Measurements from ENCODE around the gene PCDH9. TPM values are rescaled to one million over a fixed set of nuclear protein-coding genes. Genes with fewer than 3 reads are reported as not detected.
"Not testable (repeated sequence)": the region's sequence is repeated elsewhere in the genome, so short reads cannot be mapped to it uniquely, and the experiment has no call there.

The PCDH9 gene
- total and polyA plus RNA-seq, 2 experiments from 2014 or later: 0.31 to 0.52 TPM

DNA sequence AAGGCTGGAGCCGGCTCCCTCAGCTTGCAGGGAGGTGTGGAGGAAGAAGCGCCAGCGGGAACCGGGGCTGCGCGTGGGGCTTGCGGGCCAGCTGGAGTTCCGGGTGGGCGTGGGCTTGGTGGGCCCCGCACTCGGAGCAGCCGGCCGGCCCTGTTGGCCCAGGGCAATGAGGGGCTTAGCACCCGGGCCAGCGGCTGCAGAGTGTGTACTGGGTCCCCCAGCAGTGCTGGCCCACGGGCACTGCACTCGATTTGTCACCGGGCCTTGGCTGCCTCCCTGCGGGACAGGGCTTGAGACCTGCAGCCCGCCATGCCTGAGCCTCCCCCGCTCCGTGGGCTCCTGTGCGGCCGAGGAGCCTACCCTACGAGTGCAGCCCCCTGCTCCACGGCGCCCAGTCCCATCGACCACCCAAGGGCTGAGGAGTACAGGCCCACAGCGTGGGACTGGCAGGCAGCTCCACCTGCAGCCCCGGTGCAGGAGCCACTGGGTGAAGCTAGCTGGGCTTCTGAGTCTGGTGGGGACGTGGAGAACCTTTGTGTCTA, 608.2 kb downstream of the PCDH9 start:
- not testable (repeated sequence) for H2AFZ ChIP-seq; H3K4me3 Mint-ChIP-seq; H3K27ac ChIP-seq (ENCODE audit: low read depth); H4K20me1 ChIP-seq (replicated peaks; ENCODE audit: insufficient read depth); H3K9me3 Mint-ChIP-seq; H3K9me2 ChIP-seq (ENCODE audit: insufficient read depth); H3K4me1 Mint-ChIP-seq; ATAC-seq; H3K27me3 ChIP-seq (ENCODE audit: insufficient read depth); DNase-seq (ENCODE audit: low spot score); H3K79me2 ChIP-seq (replicated peaks; ENCODE audit: insufficient read depth); H3K36me3 ChIP-seq (ENCODE audit: insufficient read depth); H3K27me3 Mint-ChIP-seq (ENCODE audit: insufficient read depth, low read depth, poor library complexity); H3K4me1 ChIP-seq (ENCODE audit: insufficient read depth); H3F3A ChIP-seq (replicated peaks; ENCODE audit: low read depth); H3K4me3 ChIP-seq; H3K27ac Mint-ChIP-seq; H3K36me3 Mint-ChIP-seq (ENCODE audit: low read depth); H3K4me2 ChIP-seq

DNA sequence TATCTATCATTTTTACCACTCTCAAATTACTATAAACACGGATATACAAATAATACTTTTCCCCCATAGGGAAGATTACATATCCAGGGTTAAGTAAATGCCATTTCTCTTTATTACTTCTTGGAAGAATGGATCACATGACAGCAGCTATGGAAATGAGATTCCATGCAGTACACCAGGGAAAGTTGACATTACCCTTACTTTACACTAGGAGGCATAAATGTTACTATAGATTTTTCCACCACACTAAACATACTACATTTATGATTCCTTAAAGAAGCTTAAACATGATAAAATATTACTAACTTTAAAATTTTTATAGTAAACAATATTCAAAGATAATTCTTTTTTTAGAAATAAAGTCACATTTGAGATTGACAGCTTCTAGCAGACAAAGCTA, 611.4 kb downstream of the PCDH9 start:
- Mint-ChIP-seq H3K4me3 (no peak overlapping the region), H3K9me3 (peaks cover 10% of the 10 kb centered on the region), H3K36me3 (ENCODE audit: low read depth) (peaks cover 17% of the 10 kb centered on the region), H3K4me1 (no peaks in the 10 kb centered on the region), H3K27ac (no peak overlapping the region), H3K27me3 (ENCODE audit: insufficient read depth, low read depth, poor library complexity) (peaks cover 3% of the 10 kb centered on the region)
- no peaks in the 10 kb centered on the region for H3K27me3 ChIP-seq (ENCODE audit: insufficient read depth)
- no peak for TF ChIP-seq POLR2AphosphoS5 (IDR thresholded peaks at IDR 0.05; ENCODE audit: low read depth)
- no peak for TF ChIP-seq ZNF331 (CRISPR knock-in tag; IDR thresholded peaks at IDR 0.05; ENCODE audit: low read depth)
- TF ChIP-seq ZNF114 (CRISPR knock-in tag; IDR thresholded peaks at IDR 0.05): no peak
- no peak for TF ChIP-seq JUNB (IDR thresholded peaks at IDR 0.05; ENCODE audit: unreplicated experiment)
- no peak for TF ChIP-seq CREB1 (CRISPR knock-in tag; IDR thresholded peaks at IDR 0.05; ENCODE audit: low read depth)
- no peak for TF ChIP-seq EZH2phosphoT487 (IDR thresholded peaks at IDR 0.05; ENCODE audit: unreplicated experiment)
- no peak for TF ChIP-seq STAT1 (IDR thresholded peaks at IDR 0.05; ENCODE audit: unreplicated experiment)
- no peak for TF ChIP-seq EZH2 (IDR thresholded peaks at IDR 0.05; ENCODE audit: low read depth, unreplicated experiment)
- no peaks in the 10 kb centered on the region for H3F3A ChIP-seq (replicated peaks; ENCODE audit: low read depth)
- no peak for ATAC-seq
- H3K4me1 ChIP-seq (ENCODE audit: insufficient read depth): no peaks in the 10 kb centered on the region
- H3K4me2 ChIP-seq: no peak overlapping the region
- no peak overlapping the region for H3K4me3 ChIP-seq
- H3K79me2 ChIP-seq (replicated peaks; ENCODE audit: insufficient read depth): no peaks in the 10 kb centered on the region
- no peaks in the 10 kb centered on the region for H3K9me2 ChIP-seq (ENCODE audit: insufficient read depth)
- H4K20me1 ChIP-seq (replicated peaks; ENCODE audit: insufficient read depth): no peaks in the 10 kb centered on the region
- H2AFZ ChIP-seq: no peak overlapping the region
- no peak overlapping the region for H3K27ac ChIP-seq (ENCODE audit: low read depth)
- no peaks in the 10 kb centered on the region for H3K36me3 ChIP-seq (ENCODE audit: insufficient read depth)
- peak; percentile 55 for DNase-seq (ENCODE audit: low spot score)

DNA sequence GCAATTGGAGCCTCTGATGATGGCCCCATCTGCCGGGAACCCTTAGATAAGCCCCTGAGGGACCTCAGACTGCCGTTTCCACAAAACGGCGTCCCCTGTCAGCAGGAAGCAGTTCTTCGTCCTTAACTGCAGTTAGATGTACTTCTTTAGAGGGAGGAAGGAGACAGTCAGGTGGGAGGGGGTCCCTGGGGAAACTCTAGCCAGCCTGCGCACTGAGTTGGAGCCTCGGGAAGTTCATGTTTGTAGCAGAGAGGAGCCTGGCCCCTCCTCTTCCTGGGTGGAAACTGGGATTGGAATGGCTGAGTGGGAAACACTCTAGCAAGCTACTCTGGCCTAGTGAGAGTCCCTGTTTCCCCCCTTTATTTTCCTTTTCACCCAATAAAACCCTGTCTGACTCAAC, 612.4 kb downstream of the PCDH9 start:
- no peak overlapping the region for H3K4me3 Mint-ChIP-seq
- no peak for ATAC-seq
- TF ChIP-seq, protein P1, sequence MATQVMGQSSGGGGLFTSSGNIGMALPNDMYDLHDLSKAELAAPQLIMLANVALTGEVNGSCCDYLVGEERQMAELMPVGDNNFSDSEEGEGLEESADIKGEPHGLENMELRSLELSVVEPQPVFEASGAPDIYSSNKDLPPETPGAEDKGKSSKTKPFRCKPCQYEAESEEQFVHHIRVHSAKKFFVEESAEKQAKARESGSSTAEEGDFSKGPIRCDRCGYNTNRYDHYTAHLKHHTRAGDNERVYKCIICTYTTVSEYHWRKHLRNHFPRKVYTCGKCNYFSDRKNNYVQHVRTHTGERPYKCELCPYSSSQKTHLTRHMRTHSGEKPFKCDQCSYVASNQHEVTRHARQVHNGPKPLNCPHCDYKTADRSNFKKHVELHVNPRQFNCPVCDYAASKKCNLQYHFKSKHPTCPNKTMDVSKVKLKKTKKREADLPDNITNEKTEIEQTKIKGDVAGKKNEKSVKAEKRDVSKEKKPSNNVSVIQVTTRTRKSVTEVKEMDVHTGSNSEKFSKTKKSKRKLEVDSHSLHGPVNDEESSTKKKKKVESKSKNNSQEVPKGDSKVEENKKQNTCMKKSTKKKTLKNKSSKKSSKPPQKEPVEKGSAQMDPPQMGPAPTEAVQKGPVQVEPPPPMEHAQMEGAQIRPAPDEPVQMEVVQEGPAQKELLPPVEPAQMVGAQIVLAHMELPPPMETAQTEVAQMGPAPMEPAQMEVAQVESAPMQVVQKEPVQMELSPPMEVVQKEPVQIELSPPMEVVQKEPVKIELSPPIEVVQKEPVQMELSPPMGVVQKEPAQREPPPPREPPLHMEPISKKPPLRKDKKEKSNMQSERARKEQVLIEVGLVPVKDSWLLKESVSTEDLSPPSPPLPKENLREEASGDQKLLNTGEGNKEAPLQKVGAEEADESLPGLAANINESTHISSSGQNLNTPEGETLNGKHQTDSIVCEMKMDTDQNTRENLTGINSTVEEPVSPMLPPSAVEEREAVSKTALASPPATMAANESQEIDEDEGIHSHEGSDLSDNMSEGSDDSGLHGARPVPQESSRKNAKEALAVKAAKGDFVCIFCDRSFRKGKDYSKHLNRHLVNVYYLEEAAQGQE (IDR thresholded peaks at IDR 0.05; ENCODE audit: unreplicated experiment): no peak

More for the DNA sequence above, 612.4 kb downstream of the PCDH9 start:
- no peak overlapping the region for H3K27ac Mint-ChIP-seq
- H3F3A ChIP-seq (replicated peaks; ENCODE audit: low read depth): no peaks in the 10 kb centered on the region
- H3K9me2 ChIP-seq (ENCODE audit: insufficient read depth): no peaks in the 10 kb centered on the region
- H3K9me3 Mint-ChIP-seq: peaks cover 7% of the 10 kb centered on the region
- no peaks in the 10 kb centered on the region for H3K27me3 ChIP-seq (ENCODE audit: insufficient read depth)
- no peak overlapping the region for H3K4me3 ChIP-seq
- no peak overlapping the region for H3K4me2 ChIP-seq
- peaks cover 18% of the 10 kb centered on the region for H3K36me3 Mint-ChIP-seq (ENCODE audit: low read depth)
- H3K27ac ChIP-seq (ENCODE audit: low read depth): no peak overlapping the region
- peak overlapping the region; percentile 72 for H2AFZ ChIP-seq
- no peaks in the 10 kb centered on the region for H3K79me2 ChIP-seq (replicated peaks; ENCODE audit: insufficient read depth)
- no peaks in the 10 kb centered on the region for H4K20me1 ChIP-seq (replicated peaks; ENCODE audit: insufficient read depth)
- peaks cover 3% of the 10 kb centered on the region for H3K27me3 Mint-ChIP-seq (ENCODE audit: insufficient read depth, low read depth, poor library complexity)
- H3K4me1 ChIP-seq (ENCODE audit: insufficient read depth): no peaks in the 10 kb centered on the region
- no peaks in the 10 kb centered on the region for H3K4me1 Mint-ChIP-seq
- H3K36me3 ChIP-seq (ENCODE audit: insufficient read depth): no peaks in the 10 kb centered on the region
- DNase-seq (ENCODE audit: low spot score): peak; percentile 1

Measured in GM23338 (cell line).